Suprapubic skin (tissue), 4 donors: ENCODE results near the gene IDH3G. TPM values are rescaled to one million over a fixed set of nuclear protein-coding genes. Genes with fewer than 3 reads are reported as not detected.

ENCODE experiments used
- DNase-seq, 2 donors: peaks; one replicate each; pipeline ENCODE4 v3.0.0-alpha.2; 2019; ENCODE audit warnings: low spot score in 2 of 2
- H3K27ac ChIP-seq: fragments of 200-600 bp; sonication (generic); one replicate; pipeline ENCODE4 v1.5.1; 2019
- H3K27me3 ChIP-seq: fragments of 200-600 bp; sonication (generic); one replicate; pipeline ENCODE4 v1.5.1; 2019
- H3K36me3 ChIP-seq: fragments of 200-600 bp; sonication (generic); one replicate; pipeline ENCODE4 v1.5.1; 2019
- H3K4me1 ChIP-seq: fragments of 200-600 bp; sonication (generic); one replicate; pipeline ENCODE4 v1.5.1; 2019
- H3K4me3 ChIP-seq: fragments of 200-600 bp; sonication (generic); one replicate; pipeline ENCODE4 v1.5.1; 2019; ENCODE audit warnings: mild to moderate bottlenecking
- H3K9me3 ChIP-seq: fragments of 200-600 bp; sonication (generic); one replicate; pipeline ENCODE4 v1.5.1; 2019
- CTCF ChIP-seq, 2 donors: fragments of 200-600 bp in 1 of 2; fragments of 450-650 bp in 1 of 2; sonication (generic) in 1 of 2; IDR thresholded peaks; one replicate each; pipeline ENCODE4 v1.5.1; 2016 to 2019; ENCODE audit warnings: antibody characterized with exemption in 2 of 2, mild to moderate bottlenecking in 1 of 2, moderate library complexity in 1 of 2
- EP300 ChIP-seq: sonication (generic); formaldehyde crosslinking; IDR thresholded peaks from one replicate; pipeline ENCODE4 v1.6.1; 2017; ENCODE audit warnings: antibody characterized with exemption
- POLR2A ChIP-seq, 2 donors: fragments of 450-650 bp; IDR thresholded peaks; one replicate each; pipeline ENCODE4 v1.6.1; 2017; ENCODE audit warnings: antibody characterized with exemption in 2 of 2, mild to moderate bottlenecking in 2 of 2, moderate library complexity in 2 of 2
- POLR2AphosphoS5 ChIP-seq, 3 donors: sonication (generic); formaldehyde crosslinking; IDR thresholded peaks; one replicate each; pipeline ENCODE4 v1.6.1; 2017; ENCODE audit warnings: antibody characterized with exemption in 3 of 3
- WGBS: methylation state at CpG from one replicate; pipeline ENCODE4 v1.1.5; 2018; 5-methylcytosine and 5-hydroxymethylcytosine counted together
- total RNA-seq, 4 donors: library from RNA; depleted of rRNA; stranded (reverse); fragments of >200 nt; gene quantifications; one replicate each; pipeline ENCODE4 v1.1.0, GENCODE V29; 2016

IDH3G gene
- total RNA-seq, 4 donors from 2014 or later, result 58.1 to 105 (median 93.8) TPM

- Histone ChIP-seq H3K4me3 (no peak overlapping the region), H3K27me3 (no peaks in the 10 kb centered on the region), H3K9me3 (no peaks in the 10 kb centered on the region), H3K27ac (no peak overlapping the region), H3K36me3 (no peaks in the 10 kb centered on the region), H3K4me1 (peaks cover 4% of the 10 kb centered on the region)
- TF ChIP-seq POLR2A (IDR thresholded peaks at IDR 0.05) (no peak), CTCF (IDR thresholded peaks at IDR 0.05) (no peak), EP300 (no peak), POLR2AphosphoS5 (IDR thresholded peaks at IDR 0.05) (no peak)
- WGBS, result 92% methylated on average over 24 of the region's 37 CpGs
- DNase-seq, result no peak
Observed at GRCh38 chrX:153774576-153775292, 19.4 kb downstream of the IDH3G start.

- Histone ChIP-seq H3K9me3 (no peaks in the 10 kb centered on the region), H3K4me1 (peaks cover 4% of the 10 kb centered on the region), H3K36me3 (no peaks in the 10 kb centered on the region), H3K27ac (no peak overlapping the region), H3K27me3 (no peaks in the 10 kb centered on the region), H3K4me3 (no peak overlapping the region)
- TF ChIP-seq POLR2A (IDR thresholded peaks at IDR 0.05), result no peak
- TF ChIP-seq EP300, result no peak
- no peak for TF ChIP-seq CTCF (IDR thresholded peaks at IDR 0.05)
- no peak for TF ChIP-seq POLR2AphosphoS5 (IDR thresholded peaks at IDR 0.05)
- no peak for DNase-seq
- 89% methylated on average over 10 of the region's 48 CpGs for WGBS
Observed at GRCh38 chrX:153773741-153774575, 20.2 kb downstream of the IDH3G start.

- no peaks in the 10 kb centered on the region for H3K9me3 ChIP-seq
- TF ChIP-seq EP300, result no peak
- TF ChIP-seq POLR2A (IDR thresholded peaks at IDR 0.05), result no peak
- no peak for TF ChIP-seq CTCF (IDR thresholded peaks at IDR 0.05)
- TF ChIP-seq POLR2AphosphoS5 (IDR thresholded peaks at IDR 0.05), result no peak
- no peaks in the 10 kb centered on the region for H3K27me3 ChIP-seq
- no CpG with 5 or more reads among the region's 23 CpGs for WGBS
- DNase-seq, result no peak
- no peak overlapping the region for H3K4me3 ChIP-seq
- H3K36me3 ChIP-seq, result no peaks in the 10 kb centered on the region
- no peak overlapping the region for H3K27ac ChIP-seq
- H3K4me1 ChIP-seq, result no peaks in the 10 kb centered on the region
Observed at GRCh38 chrX:153773218-153773611, 21.0 kb downstream of the IDH3G start.

GRCh38 chrX:153772316-153773217 lies 21.6 kb downstream of the IDH3G start:
- Histone ChIP-seq H3K27ac (no peak overlapping the region), H3K9me3 (no peaks in the 10 kb centered on the region), H3K4me1 (no peaks in the 10 kb centered on the region), H3K27me3 (no peaks in the 10 kb centered on the region), H3K36me3 (no peaks in the 10 kb centered on the region), H3K4me3 (no peak overlapping the region)
- no peak for DNase-seq
- TF ChIP-seq POLR2A (IDR thresholded peaks at IDR 0.05) (no peak), CTCF (IDR thresholded peaks at IDR 0.05) (no peak), EP300 (no peak), POLR2AphosphoS5 (IDR thresholded peaks at IDR 0.05) (no peak)
- WGBS, result 84% methylated on average over 4 of the region's 21 CpGs
